GM10248 (cell line): ENCODE data around the gene PTPN22.
A peak's percentile ranks its signal among the peaks of the same experiment; 100 is the strongest.

Experiments
- CTCF ChIA-PET: fragments of 300-600 bp; sonication (Branson Sonifier 250); formaldehyde crosslinking; extraction: SDS; loops from one replicate; lab custom pipeline; 2021; ENCODE audit warnings: antibody characterized with exemption; lab: Yijun Ruan, JAX
- POLR2A ChIA-PET: fragments of 350-650 bp; sonication (Branson Sonifier 250); formaldehyde crosslinking; extraction: SDS; loops from one replicate; lab custom pipeline; 2020; ENCODE audit warnings: antibody characterized with exemption; lab: Yijun Ruan, JAX
- DNase-seq: peaks from one replicate; pipeline ENCODE4 v3.0.0; 2012; ENCODE audit errors: extremely low spot score
- CTCF ChIP-seq: IDR thresholded peaks from 2 replicates; pipeline ENCODE4 v1.5.1; 2012; ENCODE audit warnings: mild to moderate bottlenecking, low read depth; ENCODE audit errors: extremely low read depth, missing control alignments, control extremely low read depth

Gene PTPN22

GRCh38 chr1:113821916-113822315 lies 49.6 kb downstream of the PTPN22 start:
- TF ChIP-seq CTCF: no peak
- no peak for DNase-seq
- POLR2A ChIA-PET: no interaction called here
- CTCF ChIA-PET: no interaction called here

GRCh38 chr1:113818578-113818977 lies 52.9 kb downstream of the PTPN22 start:
- no peak for TF ChIP-seq CTCF
- CTCF ChIA-PET: interaction anchor here (1.3 to 1.8 kb wide), 4 partner anchors 15 to 145 kb away, joined by 3 to 4 read pairs (median 4); no protein-coding TSS in a partner anchor
- POLR2A ChIA-PET: no interaction called here
- no peak for DNase-seq

- ChIA-PET POLR2A (no interaction called here), CTCF (interaction anchor here (1.8 kb wide), 1 partner anchor 22 kb away, joined by 4 read pairs; no protein-coding TSS in a partner anchor)
- DNase-seq: no peak
- TF ChIP-seq CTCF: no peak
Observed at GRCh38 chr1:113813218-113813617, 58.3 kb downstream of the PTPN22 start.

DNA sequence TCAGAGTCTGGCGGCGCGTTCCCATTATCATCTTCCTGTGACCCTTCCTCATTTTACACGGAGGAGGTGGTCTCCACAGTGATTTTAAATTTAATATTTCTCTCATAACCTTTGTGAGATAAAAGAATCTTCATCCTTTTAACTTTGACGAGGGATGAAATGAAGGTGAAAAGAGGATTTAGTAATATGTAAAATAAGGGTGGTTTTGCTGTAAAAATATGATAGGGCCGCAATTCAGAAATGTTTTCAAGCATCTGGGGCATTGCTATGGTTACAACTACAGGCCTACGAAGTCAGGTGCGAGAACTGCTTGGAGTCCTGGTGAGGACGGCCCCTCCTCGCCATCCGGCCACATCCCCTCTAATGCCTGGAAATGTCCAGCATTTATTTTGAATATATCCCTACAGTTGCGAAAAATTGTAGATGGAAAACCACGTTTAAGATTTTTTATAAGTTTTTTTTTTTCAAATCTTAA lies 58.8 kb downstream of the PTPN22 start:
- POLR2A ChIA-PET: interaction anchor here (0.6 to 1.6 kb wide), 8 partner anchors 9 to 692 kb away, joined by 3 to 9 read pairs (median 4); partner anchors contain the start of gene HIPK1
- peak; percentile 35 for DNase-seq
- no peak for TF ChIP-seq CTCF
- CTCF ChIA-PET: interaction anchor here (1.0 to 1.8 kb wide), 4 partner anchors 11 to 27 kb away, joined by 3 to 4 read pairs (median 4); no protein-coding TSS in a partner anchor

GRCh38 chr1:113811888-113812660 lies 59.4 kb downstream of the PTPN22 start, which contains the start of gene RSBN1:
TSS of gene RSBN1 (minus strand) at chr1:113812476. CDS start at chr1:113812412, 64 bp downstream.
- no peak for TF ChIP-seq CTCF
- CTCF ChIA-PET: interaction anchor here (0.6 to 1.8 kb wide), 5 partner anchors 11 to 115 kb away, joined by 3 to 4 read pairs (median 4); no protein-coding TSS in a partner anchor
- POLR2A ChIA-PET: interaction anchor here (0.6 to 1.6 kb wide), 8 partner anchors 8 to 692 kb away, joined by 3 to 9 read pairs (median 4); partner anchors contain the start of gene HIPK1
- DNase-seq: peak; percentile 94

DNA sequence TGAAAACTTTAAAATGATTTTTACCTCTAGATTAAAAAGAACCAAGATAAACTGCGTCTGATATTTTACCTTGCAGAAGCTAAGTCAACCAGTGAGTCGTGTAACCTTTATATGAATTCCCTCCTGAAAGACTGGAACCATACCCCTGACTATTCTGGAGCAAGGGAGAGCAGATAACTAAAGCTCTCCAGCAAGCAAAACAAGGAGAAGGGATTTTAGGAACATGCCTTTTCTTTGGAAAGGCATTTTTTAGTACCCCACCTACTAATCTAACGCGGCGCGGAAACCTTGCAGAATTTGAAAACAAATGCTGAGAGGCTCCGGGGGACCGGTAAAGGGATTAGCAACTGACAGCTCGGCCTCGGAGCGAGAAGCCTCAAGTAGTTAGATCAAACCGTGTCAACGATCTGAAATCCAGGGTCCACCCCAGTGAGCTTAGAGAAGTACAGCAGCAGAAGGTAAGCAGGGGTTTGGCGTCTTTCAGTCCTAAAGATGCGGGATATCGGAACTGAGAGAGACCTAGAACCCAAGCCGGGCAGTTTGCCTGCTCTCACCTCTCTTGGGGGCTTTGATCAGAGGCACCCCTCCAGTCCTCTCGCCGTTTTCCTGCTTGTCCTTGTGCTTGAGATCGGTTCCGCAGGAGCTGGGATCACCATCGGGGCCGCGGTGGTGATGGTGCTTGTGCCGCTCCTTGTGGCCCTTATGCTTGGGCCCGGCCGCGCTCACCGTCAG lies 60.2 kb downstream of the PTPN22 start:
- CTCF ChIA-PET: interaction anchor here (1.1 to 1.6 kb wide), 2 partner anchors 17 to 26 kb away, joined by 3 to 4 read pairs; no protein-coding TSS in a partner anchor

More for the DNA sequence above, 60.2 kb downstream of the PTPN22 start:
- DNase-seq: no peak
- no peak for TF ChIP-seq CTCF
- POLR2A ChIA-PET: interaction anchor here (1.6 kb wide), 1 partner anchor 118 kb away, joined by 6 read pairs; the partner anchor contains the start of gene HIPK1
